Activated T-cell treated with anti-CD3 and anti-CD28 coated beads, Interleukin-2, amount 50 U/mL, for 24 hours (primary cell): ENCODE results near the gene ADGRB2.

Experiments used
- DNase-seq: peaks from one replicate; pipeline ENCODE4 v3.0.0-alpha.2; 2020
- H3K27ac Mint-ChIP-seq: 2 replicates; pipeline ENCODE4 v1.8.0; 2020; ENCODE audit warnings: mild to moderate bottlenecking, mixed read lengths
- H3K27me3 Mint-ChIP-seq: 2 replicates; pipeline ENCODE4 v1.8.0; 2020; ENCODE audit warnings: mixed read lengths
- H3K36me3 Mint-ChIP-seq: 2 replicates; pipeline ENCODE4 v1.8.0; 2020; ENCODE audit warnings: low read depth, mixed read lengths
- H3K4me1 Mint-ChIP-seq: 2 replicates; pipeline ENCODE4 v1.8.0; 2020; ENCODE audit warnings: low read depth, mixed read lengths
- H3K4me3 Mint-ChIP-seq: 2 replicates; pipeline ENCODE4 v1.8.0; 2020; ENCODE audit warnings: mild to moderate bottlenecking, moderate library complexity, mixed read lengths
- H3K9me3 Mint-ChIP-seq: 2 replicates; pipeline ENCODE4 v1.8.0; 2020; ENCODE audit warnings: mixed read lengths

The ADGRB2 gene

GRCh38 chr1:31678681-31679080, 85.5 kb downstream of the ADGRB2 start:
- no peaks in the 10 kb centered on the region for H3K27me3 Mint-ChIP-seq
- H3K9me3 Mint-ChIP-seq, result no peaks in the 10 kb centered on the region
- no peak overlapping the region for H3K27ac Mint-ChIP-seq
- DNase-seq, result no peak
- H3K4me3 Mint-ChIP-seq, result no peak overlapping the region
- no peaks in the 10 kb centered on the region for H3K4me1 Mint-ChIP-seq
- no peaks in the 10 kb centered on the region for H3K36me3 Mint-ChIP-seq

GRCh38 chr1:31677949-31678348, 86.2 kb downstream of the ADGRB2 start:
- no peak for DNase-seq
- no peaks in the 10 kb centered on the region for H3K4me1 Mint-ChIP-seq
- H3K27ac Mint-ChIP-seq, result no peak overlapping the region
- H3K9me3 Mint-ChIP-seq, result no peaks in the 10 kb centered on the region
- no peaks in the 10 kb centered on the region for H3K27me3 Mint-ChIP-seq
- H3K36me3 Mint-ChIP-seq, result no peaks in the 10 kb centered on the region
- H3K4me3 Mint-ChIP-seq, result no peak overlapping the region

- no peaks in the 10 kb centered on the region for H3K27me3 Mint-ChIP-seq
- no peaks in the 10 kb centered on the region for H3K4me1 Mint-ChIP-seq
- DNase-seq, result no peak
- no peak overlapping the region for H3K27ac Mint-ChIP-seq
- H3K9me3 Mint-ChIP-seq, result no peaks in the 10 kb centered on the region
- H3K36me3 Mint-ChIP-seq, result no peaks in the 10 kb centered on the region
- H3K4me3 Mint-ChIP-seq, result no peak overlapping the region
These were observed 86.7 kb downstream of the ADGRB2 start for GRCh38 chr1:31677401-31677800.
